Measurements from ENCODE around the gene PSMA2.

The PSMA2 gene

GRCh38 chr7:42964849-42965805, 33.2 kb upstream of the PSMA2 start:
- H3K27me3 ChIP-seq (ENCODE audit: control insufficient read depth in 3 of 3, insufficient read depth in 3 of 3, low read depth in 1 of 3, low read length in 3 of 3) = peaks cover 0 to 7% (median 0%) of the 10 kb centered on the region in 3 experiments
- no peaks in the 10 kb centered on the region for H3K79me1 ChIP-seq (ENCODE audit: low read depth, low read length)
- H3K9me3 ChIP-seq (replicated peaks in 1 of 2; ENCODE audit: control insufficient read depth in 2 of 2, insufficient read depth in 1 of 2, low read depth in 1 of 2, low read length in 2 of 2) = peaks cover 0 to 3% of the 10 kb centered on the region in 2 donors
- H3K4me2 ChIP-seq (ENCODE audit: insufficient read depth, low read length, poor library complexity, severe bottlenecking) = no peak overlapping the region
- H4K8ac ChIP-seq (ENCODE audit: low read depth, low read length) = no peak overlapping the region
- no peak for DNase-seq (ENCODE audit: low spot score)
- H2AK5ac ChIP-seq (ENCODE audit: low read depth, low read length) = no peak overlapping the region
- H2BK120ac ChIP-seq (ENCODE audit: low read depth, low read length) = no peak overlapping the region
- no peak overlapping the region for H3K4me3 ChIP-seq (ENCODE audit: low read length in 2 of 2)
- H2BK12ac ChIP-seq (ENCODE audit: low read length) = no peak overlapping the region
- H3K14ac ChIP-seq (ENCODE audit: low read length) = no peak overlapping the region
- H3K9ac ChIP-seq (ENCODE audit: low read depth, low read length, poor library complexity) = no peak overlapping the region
- no peaks in the 10 kb centered on the region for H3K4me1 ChIP-seq (ENCODE audit: control insufficient read depth in 2 of 2, insufficient read depth in 1 of 2, low read depth in 1 of 2, low read length in 2 of 2)
- no peak overlapping the region for H3K4ac ChIP-seq (ENCODE audit: low read length)
- no peak overlapping the region for H2BK5ac ChIP-seq (ENCODE audit: low read length)
- no peaks in the 10 kb centered on the region for H3K36me3 ChIP-seq (replicated peaks in 1 of 2; ENCODE audit: control insufficient read depth in 2 of 2, insufficient read depth in 2 of 2, low read length in 2 of 2)
- H3K27ac ChIP-seq (replicated peaks; ENCODE audit: low read length) = no peak overlapping the region
- no peak overlapping the region for H4K91ac ChIP-seq (ENCODE audit: low read depth, low read length, poor library complexity)
- H3K18ac ChIP-seq (ENCODE audit: low read length) = no peak overlapping the region
- no peak overlapping the region for H2AFZ ChIP-seq (ENCODE audit: low read length)
- no peak overlapping the region for H3K23ac ChIP-seq (ENCODE audit: low read depth, low read length, poor library complexity)
- no CpG with 5 or more reads among the region's 6 CpGs for WGBS, 2 donors (ENCODE audit: extremely low coverage in 2 of 2, insufficient read length in 2 of 2, insufficient replicate concordance in 1 of 2)
- no peak overlapping the region for H2BK15ac ChIP-seq (ENCODE audit: low read length)

- DNase-seq (ENCODE audit: low spot score) = no peak
- Histone ChIP-seq H2BK120ac (ENCODE audit: low read depth, low read length) (no peak overlapping the region), H3K18ac (ENCODE audit: low read length) (no peak overlapping the region), H3K23ac (ENCODE audit: low read depth, low read length, poor library complexity) (no peak overlapping the region), H2AK5ac (ENCODE audit: low read depth, low read length) (no peak overlapping the region), H3K9me3 (replicated peaks in 1 of 2; ENCODE audit: control insufficient read depth in 2 of 2, insufficient read depth in 1 of 2, low read depth in 1 of 2, low read length in 2 of 2) (peaks cover 0 to 7% of the 10 kb centered on the region in 2 donors), H3K4me2 (ENCODE audit: insufficient read depth, low read length, poor library complexity, severe bottlenecking) (no peak overlapping the region), H2BK15ac (ENCODE audit: low read length) (no peak overlapping the region), H3K4me1 (ENCODE audit: control insufficient read depth in 2 of 2, insufficient read depth in 1 of 2, low read depth in 1 of 2, low read length in 2 of 2) (no peaks in the 10 kb centered on the region), H3K27ac (replicated peaks; ENCODE audit: low read length) (no peak overlapping the region), H4K91ac (ENCODE audit: low read depth, low read length, poor library complexity) (no peak overlapping the region), H2BK12ac (ENCODE audit: low read length) (no peak overlapping the region), H3K14ac (ENCODE audit: low read length) (no peak overlapping the region), H3K27me3 (ENCODE audit: control insufficient read depth in 3 of 3, insufficient read depth in 3 of 3, low read depth in 1 of 3, low read length in 3 of 3) (peaks cover 0 to 7% (median 0%) of the 10 kb centered on the region in 3 experiments), H3K4me3 (ENCODE audit: low read length in 2 of 2) (no peak overlapping the region), H3K79me1 (ENCODE audit: low read depth, low read length) (no peaks in the 10 kb centered on the region), H3K4ac (ENCODE audit: low read length) (no peak overlapping the region), H4K8ac (ENCODE audit: low read depth, low read length) (no peak overlapping the region), H3K9ac (ENCODE audit: low read depth, low read length, poor library complexity) (no peak overlapping the region), H2AFZ (ENCODE audit: low read length) (no peak overlapping the region), H2BK5ac (ENCODE audit: low read length) (no peak overlapping the region), H3K36me3 (replicated peaks in 1 of 2; ENCODE audit: control insufficient read depth in 2 of 2, insufficient read depth in 2 of 2, low read length in 2 of 2) (no peaks in the 10 kb centered on the region)
- no CpG with 5 or more reads among the region's 2 CpGs for WGBS, 2 donors (ENCODE audit: extremely low coverage in 2 of 2, insufficient read length in 2 of 2, insufficient replicate concordance in 1 of 2)
Measured at GRCh38 chr7:42964293-42964692, 32.3 kb upstream of the PSMA2 start.

- no peak for DNase-seq (ENCODE audit: low spot score)
- Histone ChIP-seq H2BK5ac (ENCODE audit: low read length) (no peak overlapping the region), H3K36me3 (replicated peaks in 1 of 2; ENCODE audit: control insufficient read depth in 2 of 2, insufficient read depth in 2 of 2, low read length in 2 of 2) (no peaks in the 10 kb centered on the region), H3K4me1 (ENCODE audit: control insufficient read depth in 2 of 2, insufficient read depth in 1 of 2, low read depth in 1 of 2, low read length in 2 of 2) (no peaks in the 10 kb centered on the region), H2AK5ac (ENCODE audit: low read depth, low read length) (no peak overlapping the region), H3K9me3 (replicated peaks in 1 of 2; ENCODE audit: control insufficient read depth in 2 of 2, insufficient read depth in 1 of 2, low read depth in 1 of 2, low read length in 2 of 2) (peaks cover 0 to 9% of the 10 kb centered on the region in 2 donors), H2BK15ac (ENCODE audit: low read length) (no peak overlapping the region), H3K4me2 (ENCODE audit: insufficient read depth, low read length, poor library complexity, severe bottlenecking) (no peak overlapping the region), H2AFZ (ENCODE audit: low read length) (no peak overlapping the region), H3K79me1 (ENCODE audit: low read depth, low read length) (no peaks in the 10 kb centered on the region), H3K23ac (ENCODE audit: low read depth, low read length, poor library complexity) (no peak overlapping the region), H2BK12ac (ENCODE audit: low read length) (no peak overlapping the region), H4K8ac (ENCODE audit: low read depth, low read length) (no peak overlapping the region), H3K4me3 (ENCODE audit: low read length in 2 of 2) (no peak overlapping the region), H3K4ac (ENCODE audit: low read length) (no peak overlapping the region), H4K91ac (ENCODE audit: low read depth, low read length, poor library complexity) (no peak overlapping the region), H3K27me3 (ENCODE audit: control insufficient read depth in 3 of 3, insufficient read depth in 3 of 3, low read depth in 1 of 3, low read length in 3 of 3) (peaks cover 0 to 7% (median 3%) of the 10 kb centered on the region in 3 experiments), H3K27ac (replicated peaks; ENCODE audit: low read length) (no peak overlapping the region), H2BK120ac (ENCODE audit: low read depth, low read length) (no peak overlapping the region), H3K18ac (ENCODE audit: low read length) (no peak overlapping the region), H3K14ac (ENCODE audit: low read length) (no peak overlapping the region), H3K9ac (ENCODE audit: low read depth, low read length, poor library complexity) (no peak overlapping the region)
- no CpG with 5 or more reads among the region's 2 CpGs for WGBS, 2 donors (ENCODE audit: extremely low coverage in 2 of 2, insufficient read length in 2 of 2, insufficient replicate concordance in 1 of 2)
Measured at GRCh38 chr7:42961170-42961569, 29.2 kb upstream of the PSMA2 start.

GRCh38 chr7:42960762-42961161, 28.8 kb upstream of the PSMA2 start:
- no CpG with 5 or more reads among the region's 2 CpGs for WGBS, 2 donors (ENCODE audit: extremely low coverage in 2 of 2, insufficient read length in 2 of 2, insufficient replicate concordance in 1 of 2)
- Histone ChIP-seq H3K23ac (ENCODE audit: low read depth, low read length, poor library complexity) (no peak overlapping the region), H3K4me3 (ENCODE audit: low read length in 2 of 2) (no peak overlapping the region), H2BK12ac (ENCODE audit: low read length) (no peak overlapping the region), H3K4me2 (ENCODE audit: insufficient read depth, low read length, poor library complexity, severe bottlenecking) (no peak overlapping the region), H4K8ac (ENCODE audit: low read depth, low read length) (no peak overlapping the region), H4K91ac (ENCODE audit: low read depth, low read length, poor library complexity) (no peak overlapping the region), H2BK5ac (ENCODE audit: low read length) (no peak overlapping the region), H3K18ac (ENCODE audit: low read length) (no peak overlapping the region), H3K79me1 (ENCODE audit: low read depth, low read length) (no peaks in the 10 kb centered on the region), H3K14ac (ENCODE audit: low read length) (no peak overlapping the region), H2AFZ (ENCODE audit: low read length) (no peak overlapping the region), H3K27me3 (ENCODE audit: control insufficient read depth in 3 of 3, insufficient read depth in 3 of 3, low read depth in 1 of 3, low read length in 3 of 3) (peaks cover 0 to 7% (median 3%) of the 10 kb centered on the region in 3 experiments), H3K9me3 (replicated peaks in 1 of 2; ENCODE audit: control insufficient read depth in 2 of 2, insufficient read depth in 1 of 2, low read depth in 1 of 2, low read length in 2 of 2) (peaks cover 0 to 9% of the 10 kb centered on the region in 2 donors), H3K9ac (ENCODE audit: low read depth, low read length, poor library complexity) (no peak overlapping the region), H3K4me1 (ENCODE audit: control insufficient read depth in 2 of 2, insufficient read depth in 1 of 2, low read depth in 1 of 2, low read length in 2 of 2) (no peaks in the 10 kb centered on the region), H3K36me3 (replicated peaks in 1 of 2; ENCODE audit: control insufficient read depth in 2 of 2, insufficient read depth in 2 of 2, low read length in 2 of 2) (no peaks in the 10 kb centered on the region), H3K4ac (ENCODE audit: low read length) (no peak overlapping the region), H2BK120ac (ENCODE audit: low read depth, low read length) (no peak overlapping the region), H2BK15ac (ENCODE audit: low read length) (no peak overlapping the region), H3K27ac (replicated peaks; ENCODE audit: low read length) (no peak overlapping the region), H2AK5ac (ENCODE audit: low read depth, low read length) (no peak overlapping the region)
- no peak for DNase-seq (ENCODE audit: low spot score)
